D341Med (cell line): ENCODE data around the gene ATRN.

ENCODE experiments used
- DNase-seq: peaks from one replicate; pipeline ENCODE4 v3.0.0; 2012; ENCODE audit warnings: low spot score

The ATRN gene

GRCh38 chr20:3674995-3675900 lies 204.4 kb downstream of the ATRN start:
- no peak for DNase-seq

GRCh38 chr20:3677733-3678132 lies 206.9 kb downstream of the ATRN start:
- no peak for DNase-seq

GRCh38 chr20:3678198-3678597 lies 207.4 kb downstream of the ATRN start:
- no peak for DNase-seq

GRCh38 chr20:3678856-3679720 lies 208.3 kb downstream of the ATRN start:
- DNase-seq, result no peak

- no peak for DNase-seq
Measured at GRCh38 chr20:3679749-3680700, 209.2 kb downstream of the ATRN start.

- no peak for DNase-seq
Measured at GRCh38 chr20:3680701-3681351, 210.0 kb downstream of the ATRN start.

GRCh38 chr20:3681352-3681930 lies 210.6 kb downstream of the ATRN start:
- DNase-seq, result no peak

GRCh38 chr20:3681931-3682781 lies 211.3 kb downstream of the ATRN start, which contains the start of gene ADAM33:
Gene ADAM33, minus strand, starts transcription at chr20:3682010. Its CDS starts 6 bp downstream, at chr20:3682004.
- no peak for DNase-seq

GRCh38 chr20:3685341-3685740 lies 214.5 kb downstream of the ATRN start:
- DNase-seq, result no peak

GRCh38 chr20:3686421-3686820 lies 215.6 kb downstream of the ATRN start:
- DNase-seq, result no peak

- no peak for DNase-seq
Measured at GRCh38 chr20:3686867-3687321, 216.1 kb downstream of the ATRN start.

- no peak for DNase-seq
Measured at GRCh38 chr20:3687655-3688054, 216.8 kb downstream of the ATRN start.

GRCh38 chr20:3689978-3690377 lies 219.2 kb downstream of the ATRN start:
- DNase-seq, result no peak

- no peak for DNase-seq
Measured at GRCh38 chr20:3690413-3690812, 219.6 kb downstream of the ATRN start.

- no peak for DNase-seq
Measured at GRCh38 chr20:3691306-3691705, 220.5 kb downstream of the ATRN start.

GRCh38 chr20:3691897-3692296 lies 221.1 kb downstream of the ATRN start:
- DNase-seq, result no peak

- no peak for DNase-seq
Measured at GRCh38 chr20:3692706-3693294, 222.0 kb downstream of the ATRN start.

GRCh38 chr20:3693376-3693775 lies 222.6 kb downstream of the ATRN start:
- DNase-seq, result no peak

- DNase-seq, result no peak
Measured at GRCh38 chr20:3694864-3695263, 224.0 kb downstream of the ATRN start.
